Smooth muscle cell (in vitro differentiated cells): Measurements from ENCODE around the gene SYNDIG1. TPM values are rescaled to one million over a fixed set of nuclear protein-coding genes. Genes with fewer than 3 reads are reported as not detected.

Experiments used
- DNase-seq: peaks from one replicate; lab custom pipeline; 2025; ENCODE audit not compliant: unreplicated experiment; lab: John Stamatoyannopoulos, UW
- H2AFZ ChIP-seq: fragments of 200-600 bp; sonication (generic); 2 replicates; pipeline ENCODE4 v1.6.0; 2016; ENCODE audit warnings: antibody characterized with exemption, low read depth, mild to moderate bottlenecking
- H3F3A ChIP-seq: fragments of 200-600 bp; sonication (generic); 2 replicates; pipeline ENCODE4 v1.6.0; 2017; ENCODE audit warnings: antibody characterized with exemption, low read depth
- H3K27ac ChIP-seq: fragments of 200-600 bp; sonication (generic); 2 replicates; pipeline ENCODE4 v1.5.1; 2016; ENCODE audit warnings: low read depth, mild to moderate bottlenecking
- H3K27me3 ChIP-seq: fragments of 200-600 bp; sonication (generic); 2 replicates; pipeline ENCODE4 v1.6.1; 2016; ENCODE audit warnings: low read depth, mild to moderate bottlenecking
- H3K36me3 ChIP-seq: fragments of 200-600 bp; sonication (generic); 2 replicates; pipeline ENCODE4 v1.5.1; 2016; ENCODE audit warnings: low read depth
- H3K4me1 ChIP-seq: fragments of 200-600 bp; sonication (generic); 2 replicates; pipeline ENCODE4 v1.5.1; 2016; ENCODE audit warnings: low read depth
- H3K4me2 ChIP-seq: fragments of 200-600 bp; sonication (generic); 2 replicates; pipeline ENCODE4 v1.6.0; 2016; ENCODE audit warnings: mild to moderate bottlenecking
- H3K4me3 ChIP-seq: fragments of 200-600 bp; sonication (generic); 2 replicates; pipeline ENCODE4 v1.5.1; 2016; ENCODE audit warnings: mild to moderate bottlenecking
- H3K79me2 ChIP-seq: fragments of 200-600 bp; sonication (generic); 2 replicates; pipeline ENCODE4 v1.6.0; 2016; ENCODE audit warnings: low read depth, mild to moderate bottlenecking
- H3K9ac ChIP-seq: fragments of 200-600 bp; sonication (generic); 2 replicates; pipeline ENCODE4 v1.6.0; 2016; ENCODE audit warnings: low read depth
- H3K9me3 ChIP-seq: fragments of 200-600 bp; sonication (generic); replicated peaks from 2 replicates; pipeline ENCODE4 v1.5.1; 2016; ENCODE audit warnings: low read depth
- H4K20me1 ChIP-seq: fragments of 200-600 bp; sonication (generic); 2 replicates; pipeline ENCODE4 v1.6.0; 2016; ENCODE audit warnings: low read depth
- CTCF ChIP-seq: fragments of 200-600 bp; sonication (generic); IDR thresholded peaks from 2 replicates; pipeline ENCODE4 v1.5.1; 2017; ENCODE audit warnings: borderline replicate concordance, mild to moderate bottlenecking, antibody characterized with exemption; ENCODE audit not compliant: insufficient read depth, poor library complexity, severe bottlenecking
- WGBS: methylation state at CpG from one replicate; pipeline ENCODE4 v1.1.7; 2016; ENCODE audit warnings: low lambda C conversion rate; 5-methylcytosine and 5-hydroxymethylcytosine counted together
- polyA plus RNA-seq: library from polyadenylated mRNA; unstranded; fragments of >200 nt; fragmentation: Nextera tagmentation; extraction: Ambion mirVana; gene quantifications from 2 replicates; pipeline ENCODE4 v1.2.1, GENCODE V29; 2016
- total RNA-seq: library from RNA; depleted of rRNA; stranded (reverse); fragments of >200 nt; gene quantifications from 2 replicates; pipeline ENCODE4 v1.2.3, GENCODE V29; 2014

SYNDIG1 gene
- total and polyA plus RNA-seq, 2 experiments from 2014 or later = 1.8 to 2.2 TPM

- Histone ChIP-seq H3K27me3 (no peaks in the 10 kb centered on the region), H3K4me3 (no peak overlapping the region), H3K4me2 (no peak overlapping the region), H3F3A (no peaks in the 10 kb centered on the region), H3K27ac (no peak overlapping the region), H3K36me3 (no peaks in the 10 kb centered on the region), H4K20me1 (no peaks in the 10 kb centered on the region), H2AFZ (no peak overlapping the region), H3K79me2 (no peaks in the 10 kb centered on the region), H3K9me3 (no peaks in the 10 kb centered on the region), H3K4me1 (no peaks in the 10 kb centered on the region), H3K9ac (no peak overlapping the region)
- no peak for DNase-seq
- TF ChIP-seq CTCF = no peak
- 76% methylated on average over 8 of the region's 8 CpGs for WGBS
These were observed 32.0 kb upstream of the SYNDIG1 start for GRCh38 chr20:24437196-24438082.

GRCh38 chr20:24438331-24438730, 31.1 kb upstream of the SYNDIG1 start:
- no peaks in the 10 kb centered on the region for H3K79me2 ChIP-seq
- no peak overlapping the region for H3K4me3 ChIP-seq
- H3K27ac ChIP-seq = no peak overlapping the region
- no peaks in the 10 kb centered on the region for H3K27me3 ChIP-seq
- H3K36me3 ChIP-seq = no peaks in the 10 kb centered on the region
- no peaks in the 10 kb centered on the region for H3F3A ChIP-seq
- no peak for TF ChIP-seq CTCF
- H4K20me1 ChIP-seq = no peaks in the 10 kb centered on the region
- 89% methylated on average over 2 of the region's 2 CpGs for WGBS
- H3K4me1 ChIP-seq = no peaks in the 10 kb centered on the region
- no peak overlapping the region for H3K9ac ChIP-seq
- DNase-seq = no peak
- H2AFZ ChIP-seq = no peak overlapping the region
- H3K4me2 ChIP-seq = no peak overlapping the region
- no peaks in the 10 kb centered on the region for H3K9me3 ChIP-seq

GRCh38 chr20:24439737-24440387, 29.6 kb upstream of the SYNDIG1 start:
- no peaks in the 10 kb centered on the region for H3K9me3 ChIP-seq
- H3K4me2 ChIP-seq = no peak overlapping the region
- no peak overlapping the region for H2AFZ ChIP-seq
- H4K20me1 ChIP-seq = no peaks in the 10 kb centered on the region
- no peak overlapping the region for H3K9ac ChIP-seq
- no peak overlapping the region for H3K27ac ChIP-seq
- H3K4me1 ChIP-seq = no peaks in the 10 kb centered on the region
- TF ChIP-seq CTCF = no peak
- H3K4me3 ChIP-seq = no peak overlapping the region
- H3K27me3 ChIP-seq = no peaks in the 10 kb centered on the region
- H3F3A ChIP-seq = no peaks in the 10 kb centered on the region
- DNase-seq = no peak
- 94% methylated on average over 7 of the region's 7 CpGs for WGBS
- no peaks in the 10 kb centered on the region for H3K79me2 ChIP-seq
- H3K36me3 ChIP-seq = no peaks in the 10 kb centered on the region
